Caki2 (cell line): Measurements from ENCODE around the gene PRR9. TPM values are rescaled to one million over a fixed set of nuclear protein-coding genes. Genes with fewer than 3 reads are reported as not detected.
"Not testable (repeated sequence)": the region's sequence is repeated elsewhere in the genome, so short reads cannot be mapped to it uniquely, and the experiment has no call there.

Source experiments
- DNase-seq: peaks from one replicate; pipeline ENCODE4 v3.0.0-alpha.2; 2015; ENCODE audit warnings: low read depth
- in situ Hi-C: cut with HindIII; loops from 2 replicates; pipeline ENCODE4 v1.10.0; 2016; ENCODE audit warnings: low sequenced_read_pairs, low pct_unique_long_range_greater_than_20kb, mixed read lengths
- total RNA-seq: library from RNA; depleted of rRNA; stranded (reverse); fragments of >200 nt; shearing (Covaris generic); gene quantifications from 2 replicates; pipeline ENCODE4 v1.2.3, GENCODE V29; 2014; ENCODE audit warnings: low replicate concordance; rRNA removed

PRR9 gene
- not detected in 2 replicates for total RNA-seq

DNA sequence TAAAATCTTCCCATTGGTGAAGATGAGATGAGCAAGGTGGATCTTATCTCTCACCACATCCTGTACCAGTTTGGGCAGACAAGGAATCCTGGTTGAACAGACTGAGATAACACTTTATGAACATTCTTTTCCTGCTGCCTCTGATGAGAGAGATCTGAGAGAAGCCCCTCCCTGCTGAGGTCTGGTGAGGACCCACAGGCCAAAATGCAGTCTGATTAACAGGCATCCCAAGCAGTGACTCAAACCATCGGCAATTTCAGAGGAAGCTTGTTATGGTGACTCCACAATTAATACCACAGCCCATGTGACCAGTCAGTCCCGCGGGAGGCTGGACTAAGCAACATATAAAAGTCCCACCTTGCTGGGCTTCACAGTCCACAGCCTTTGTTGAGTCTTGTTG lies at the start of gene PRR9:
PRR9 (plus strand) TSS at position 373 of the 400 bp plus-strand sequence. CDS start 561 bp downstream, outside the sequence.
- in situ Hi-C loops, result no loop called here
- DNase-seq, result no peak

GRCh38 chr1:153168686-153169085 lies 48.7 kb upstream of the PRR9 start:
- no peak for DNase-seq
- in situ Hi-C loops, result no loop called here

- DNase-seq, result no peak
- in situ Hi-C loops, result no loop called here
Observed at GRCh38 chr1:153174624-153175023, 42.8 kb upstream of the PRR9 start.

GRCh38 chr1:153178922-153179321 lies 38.5 kb upstream of the PRR9 start:
- in situ Hi-C loops, result no loop called here
- DNase-seq, result no peak

DNA sequence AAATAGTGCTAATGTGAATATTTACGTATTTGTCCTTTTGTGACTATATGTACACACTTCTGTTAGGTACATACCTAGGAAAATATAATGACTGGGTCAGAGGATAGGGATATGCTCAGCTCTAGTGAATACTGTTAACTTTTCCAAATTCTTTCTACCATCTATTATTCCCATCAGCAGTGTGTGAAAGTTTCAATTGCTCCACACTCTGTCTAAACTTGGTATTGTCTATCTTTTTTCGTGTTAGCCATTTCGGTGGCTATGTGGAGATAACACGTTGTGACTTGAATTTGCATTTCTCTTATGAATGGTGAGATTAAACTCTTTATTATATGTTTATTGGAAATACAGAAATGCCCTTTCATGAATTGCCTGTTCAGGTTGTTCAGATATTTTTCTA lies 36.8 kb upstream of the PRR9 start:
- in situ Hi-C loops, result no loop called here

DNA sequence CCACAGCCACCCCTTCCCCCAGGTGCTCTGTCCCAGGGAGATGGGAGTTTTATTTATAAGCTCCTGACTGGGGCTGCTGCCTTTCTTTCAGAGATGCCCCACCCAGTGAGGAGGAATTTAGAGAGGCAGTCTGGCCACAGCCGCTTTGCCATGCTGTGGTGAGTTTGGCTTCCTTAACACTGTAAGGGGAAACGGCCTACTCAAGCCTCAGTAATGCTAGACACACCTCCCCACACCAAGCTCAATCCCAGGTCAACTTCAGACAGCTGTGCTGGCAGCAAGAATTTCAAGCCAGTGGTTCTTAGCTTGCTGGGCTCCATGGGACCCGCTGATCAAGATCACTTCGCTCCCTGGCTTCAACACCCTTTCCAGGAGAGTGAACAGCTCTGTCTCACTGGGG lies 29.1 kb upstream of the PRR9 start:
- DNase-seq, in situ Hi-C loops: not testable (repeated sequence)

More for the DNA sequence above, 36.8 kb upstream of the PRR9 start:
- no peak for DNase-seq

GRCh38 chr1:153190373-153190772 lies 27.0 kb upstream of the PRR9 start:
- DNase-seq, result no peak
- in situ Hi-C loops, result no loop called here

DNA sequence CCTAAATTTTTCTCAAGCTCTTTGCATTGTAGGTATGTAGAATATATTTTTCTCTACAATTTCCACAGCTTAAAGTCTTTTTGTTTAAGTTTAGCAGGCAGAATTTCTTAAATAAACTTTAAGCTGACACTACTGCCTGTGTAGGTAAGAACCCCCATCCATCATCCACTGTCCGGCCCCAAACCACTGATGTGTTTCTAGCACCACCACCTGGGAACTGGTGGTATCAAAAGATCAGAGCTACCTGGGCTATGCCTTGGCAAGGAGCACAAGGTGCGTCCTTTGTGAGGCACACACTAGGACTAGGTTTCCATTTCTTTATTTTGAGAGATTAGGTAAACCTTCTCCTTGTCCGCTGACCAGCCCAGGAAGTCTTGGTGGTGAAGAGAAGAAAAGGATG lies 24.7 kb upstream of the PRR9 start:
- in situ Hi-C loops, result no loop called here
- DNase-seq, result no peak

DNA sequence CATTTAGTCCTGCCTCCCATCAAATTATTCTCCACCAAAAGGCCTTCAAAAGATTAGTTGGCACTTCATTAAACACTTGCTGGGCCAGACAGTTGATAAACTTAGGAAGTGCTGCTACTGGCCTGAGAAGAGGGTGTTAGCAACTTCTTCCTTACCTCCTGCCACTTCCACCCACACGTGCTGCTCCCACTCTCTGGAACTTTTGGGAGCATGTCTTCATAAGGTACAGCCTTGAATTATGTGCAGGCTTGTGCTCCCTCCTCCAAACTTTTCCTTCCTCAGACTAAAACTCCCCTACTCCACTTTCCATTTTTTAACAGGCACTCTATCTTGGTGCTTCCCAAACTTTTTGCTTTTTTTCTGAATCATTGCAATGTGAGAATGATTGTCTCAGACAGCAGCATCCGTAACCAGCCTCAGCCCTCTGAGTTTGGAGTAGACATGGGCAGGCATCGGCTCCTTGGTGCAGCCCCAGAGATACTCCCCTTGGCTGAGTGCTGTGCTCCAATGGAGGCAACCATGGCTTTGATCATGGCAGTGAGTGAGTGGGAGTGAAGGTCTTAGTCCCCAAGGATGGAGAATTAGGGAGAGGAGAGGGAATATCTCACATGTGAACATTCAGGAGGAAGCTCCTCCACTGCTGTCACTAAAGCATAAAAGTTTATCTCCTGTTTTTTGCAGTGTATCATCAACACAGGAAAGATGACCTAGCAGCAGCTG lies 22.9 kb upstream of the PRR9 start:
- in situ Hi-C loops, result no loop called here
- DNase-seq, result no peak

DNA sequence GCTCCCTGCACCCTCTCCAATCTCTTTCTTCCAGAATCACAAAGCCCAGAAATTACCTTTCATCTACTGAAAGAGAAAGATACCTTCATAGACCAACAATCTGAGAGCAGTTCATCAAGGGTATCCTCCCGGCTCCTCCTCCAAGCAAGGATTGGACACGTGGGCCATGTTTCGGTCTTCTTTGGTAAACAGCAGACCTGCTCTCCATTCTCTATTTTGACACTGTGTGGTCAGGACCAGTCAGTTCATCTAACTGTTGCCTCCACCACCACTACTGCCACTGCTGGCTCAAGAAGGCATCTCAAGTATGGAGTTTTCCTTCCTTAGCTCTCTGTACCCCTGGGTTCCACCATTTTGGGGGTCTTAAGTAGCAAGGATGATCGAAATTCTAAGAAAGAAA lies 22.2 kb upstream of the PRR9 start:
- in situ Hi-C loops, result no loop called here
- DNase-seq, result no peak

- in situ Hi-C loops, result no loop called here
- DNase-seq, result no peak
Observed at GRCh38 chr1:153202006-153202405, 15.4 kb upstream of the PRR9 start.

DNA sequence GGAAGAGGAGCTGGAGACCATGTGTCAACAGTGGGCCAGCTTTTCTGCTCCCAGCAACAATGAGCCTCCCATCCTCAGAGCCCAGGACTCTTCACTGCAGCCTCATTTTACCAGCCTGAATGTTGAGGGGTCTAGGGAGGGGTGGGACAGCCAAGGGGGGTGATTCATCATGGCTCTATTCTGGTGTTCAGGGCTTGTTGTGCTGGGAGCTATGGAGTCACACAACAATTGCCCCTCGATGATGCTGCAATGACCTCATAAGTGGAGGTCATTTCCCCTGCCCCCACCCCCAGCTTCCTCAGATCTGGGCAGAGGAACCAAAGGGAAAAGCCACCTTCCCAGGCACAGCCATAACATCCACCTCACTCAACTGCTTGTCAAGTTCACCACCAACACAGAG lies 14.3 kb upstream of the PRR9 start, which contains the start of gene LELP1:
LELP1 (plus strand) TSS at position 301 of the 400 bp plus-strand sequence. CDS start 1,278 bp downstream, outside the sequence.
- in situ Hi-C loops, result no loop called here

GRCh38 chr1:153206631-153207030 lies 10.8 kb upstream of the PRR9 start:
- no peak for DNase-seq
- in situ Hi-C loops, result no loop called here

More for the DNA sequence above, 14.3 kb upstream of the PRR9 start, which contains the start of gene LELP1:
- DNase-seq, result no peak

DNA sequence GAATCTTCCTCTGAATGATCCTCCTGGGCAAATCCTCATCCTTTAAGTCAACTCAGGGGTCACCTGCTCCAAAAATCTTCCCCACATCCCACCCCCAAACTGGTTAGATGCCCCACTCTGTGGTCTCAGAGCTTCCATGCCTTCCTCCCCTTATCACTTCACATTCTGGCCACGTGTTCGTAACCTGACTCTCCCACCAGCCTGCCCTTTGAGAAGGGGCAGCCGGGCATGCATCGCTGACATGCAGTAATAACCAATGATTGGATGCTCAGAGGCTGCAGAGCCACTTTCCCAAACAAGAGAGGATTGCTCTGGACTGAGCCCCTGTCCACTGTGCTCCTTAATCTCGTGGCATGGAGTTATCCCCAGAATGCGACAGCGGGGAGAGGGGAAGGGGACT lies 7.2 kb upstream of the PRR9 start:
- DNase-seq, result no peak
- in situ Hi-C loops, result no loop called here

- in situ Hi-C loops, result no loop called here
- no peak for DNase-seq
Observed at GRCh38 chr1:153212201-153212600, 5.2 kb upstream of the PRR9 start.

- DNase-seq, result no peak
- in situ Hi-C loops, result no loop called here
Observed at GRCh38 chr1:153213519-153213918, 3.9 kb upstream of the PRR9 start.

DNA sequence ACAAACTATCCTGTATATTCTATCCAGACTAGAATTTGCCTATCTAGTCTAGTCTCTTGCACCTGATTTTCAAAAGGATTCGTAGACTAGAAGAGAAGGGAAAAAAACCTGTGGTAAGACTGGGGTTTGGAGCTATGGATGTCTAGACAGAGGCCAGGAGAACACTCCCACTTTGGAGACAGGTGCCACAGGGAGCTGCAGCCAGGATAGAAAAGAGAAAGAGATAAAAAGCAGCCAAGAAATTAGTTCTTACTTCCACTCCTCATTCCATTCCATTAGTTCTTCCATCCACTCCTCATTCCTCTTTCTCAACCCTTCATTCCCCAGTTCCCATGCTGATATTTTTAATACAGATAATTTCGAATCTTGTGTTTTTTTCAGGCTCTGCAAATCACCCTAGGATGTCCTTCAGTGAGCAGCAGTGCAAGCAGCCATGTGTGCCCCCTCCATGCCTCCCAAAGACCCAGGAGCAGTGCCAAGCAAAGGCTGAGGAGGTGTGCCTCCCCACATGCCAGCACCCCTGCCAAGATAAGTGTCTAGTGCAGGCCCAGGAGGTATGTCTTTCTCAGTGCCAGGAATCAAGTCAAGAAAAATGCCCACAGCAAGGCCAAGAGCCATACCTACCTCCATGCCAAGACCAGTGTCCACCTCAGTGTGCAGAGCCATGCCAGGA lies 496 bp downstream of the PRR9 start:
- no peak for DNase-seq
- in situ Hi-C loops, result no loop called here

- no peak for DNase-seq
- in situ Hi-C loops, result no loop called here
Observed at GRCh38 chr1:153220606-153221303, 3.4 kb downstream of the PRR9 start.
